Brain microvascular endothelial cell (primary cell): ENCODE results near the gene RGSL1.

ENCODE experiments used
- DNase-seq: peaks from one replicate; pipeline ENCODE4 v3.0.0-alpha.2; 2020
- H3K27ac ChIP-seq: fragments of 250-450 bp; sonication (Bioruptor Pico); 2 replicates; pipeline ENCODE4 v1.5.1; 2020; ENCODE audit warnings: mild to moderate bottlenecking, moderate library complexity
- H3K27me3 ChIP-seq: fragments of 250-450 bp; sonication (Bioruptor Pico); replicated peaks from 2 replicates; pipeline ENCODE4 v1.5.1; 2020; ENCODE audit warnings: mild to moderate bottlenecking
- H3K36me3 ChIP-seq: fragments of 250-450 bp; sonication (Bioruptor Pico); replicated peaks from 2 replicates; pipeline ENCODE4 v1.5.1; 2020; ENCODE audit warnings: mild to moderate bottlenecking
- H3K4me3 ChIP-seq: 2 replicates; pipeline ENCODE4 v1.5.1; 2011; ENCODE audit warnings: low read depth, mild to moderate bottlenecking, control low read depth, low read length, moderate library complexity
- in situ Hi-C: cut with HindIII; loops from 2 replicates; pipeline ENCODE4 v1.10.0; 2017; ENCODE audit warnings: low sequenced_read_pairs, low pct_ligation_motif_present
- TF ChIP-seq, protein P1 (sequence below): IDR thresholded peaks from 2 replicates; pipeline ENCODE4 v1.5.1; 2011; ENCODE audit warnings: low read depth, mild to moderate bottlenecking, moderate library complexity, low read length, control low read depth, inconsistent platforms; ENCODE audit errors: missing control alignments

Gene RGSL1

DNA sequence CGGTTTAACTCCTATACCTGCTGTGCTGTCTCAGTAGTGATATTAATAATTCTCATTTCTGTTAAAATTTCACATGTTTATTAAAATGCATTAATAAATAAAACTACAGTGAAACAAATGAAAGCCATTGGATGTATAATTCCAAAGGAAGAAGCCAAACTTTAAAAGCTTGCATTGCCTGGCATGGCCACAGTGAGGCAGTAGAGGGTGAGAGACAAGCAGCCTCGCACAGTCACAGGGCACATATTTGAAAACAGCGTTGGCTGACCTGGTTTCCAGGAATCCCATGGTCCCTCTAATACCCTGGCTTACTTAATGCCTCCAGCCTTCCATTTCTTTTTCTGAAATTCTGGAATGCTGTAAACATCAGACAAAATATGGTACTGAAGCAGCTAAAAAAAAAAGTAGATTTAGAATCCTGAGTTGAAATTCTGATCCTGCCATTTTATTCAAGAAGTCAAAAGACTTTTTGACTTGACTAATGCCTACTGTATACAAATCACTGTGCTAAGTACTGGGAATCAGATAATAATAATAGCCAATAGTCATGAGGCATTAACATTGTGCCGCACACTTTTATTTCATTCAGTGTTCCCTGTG is 145.8 kb downstream of the RGSL1 start:
- no peaks in the 10 kb centered on the region for H3K27me3 ChIP-seq
- TF ChIP-seq, protein P1, sequence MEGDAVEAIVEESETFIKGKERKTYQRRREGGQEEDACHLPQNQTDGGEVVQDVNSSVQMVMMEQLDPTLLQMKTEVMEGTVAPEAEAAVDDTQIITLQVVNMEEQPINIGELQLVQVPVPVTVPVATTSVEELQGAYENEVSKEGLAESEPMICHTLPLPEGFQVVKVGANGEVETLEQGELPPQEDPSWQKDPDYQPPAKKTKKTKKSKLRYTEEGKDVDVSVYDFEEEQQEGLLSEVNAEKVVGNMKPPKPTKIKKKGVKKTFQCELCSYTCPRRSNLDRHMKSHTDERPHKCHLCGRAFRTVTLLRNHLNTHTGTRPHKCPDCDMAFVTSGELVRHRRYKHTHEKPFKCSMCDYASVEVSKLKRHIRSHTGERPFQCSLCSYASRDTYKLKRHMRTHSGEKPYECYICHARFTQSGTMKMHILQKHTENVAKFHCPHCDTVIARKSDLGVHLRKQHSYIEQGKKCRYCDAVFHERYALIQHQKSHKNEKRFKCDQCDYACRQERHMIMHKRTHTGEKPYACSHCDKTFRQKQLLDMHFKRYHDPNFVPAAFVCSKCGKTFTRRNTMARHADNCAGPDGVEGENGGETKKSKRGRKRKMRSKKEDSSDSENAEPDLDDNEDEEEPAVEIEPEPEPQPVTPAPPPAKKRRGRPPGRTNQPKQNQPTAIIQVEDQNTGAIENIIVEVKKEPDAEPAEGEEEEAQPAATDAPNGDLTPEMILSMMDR, result peak; percentile 94
- no peaks in the 10 kb centered on the region for H3K36me3 ChIP-seq
- in situ Hi-C loops, result loop anchor here (10.0 kb wide), 1 partner anchor 189 kb away; the partner anchor contains the start of gene NPL
- peak; percentile 76 for DNase-seq
- H3K27ac ChIP-seq, result no peak overlapping the region
- H3K4me3 ChIP-seq, result no peak overlapping the region

DNA sequence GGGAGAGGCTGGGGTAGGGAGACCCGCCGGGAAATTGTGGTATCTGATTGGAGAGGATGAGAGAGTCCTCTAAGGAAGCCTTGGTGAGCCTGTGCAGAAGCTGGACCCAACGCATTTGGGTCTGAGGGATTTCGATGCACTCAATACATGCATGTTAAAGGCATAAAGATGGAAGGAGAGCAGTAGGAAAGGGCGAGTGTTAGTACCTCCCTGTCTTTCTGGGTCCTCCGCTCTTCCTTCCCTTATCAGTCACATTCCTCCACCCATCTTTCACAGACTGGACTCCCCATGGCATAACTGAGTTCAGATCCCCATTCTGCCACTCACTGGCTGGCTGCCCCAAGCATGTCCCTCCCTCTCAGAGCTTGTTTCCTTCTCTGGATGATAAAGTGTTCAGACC is 147.0 kb downstream of the RGSL1 start:
- DNase-seq, result no peak
- TF ChIP-seq, protein P1, result no peak
- Histone ChIP-seq H3K36me3 (no peaks in the 10 kb centered on the region), H3K27me3 (no peaks in the 10 kb centered on the region), H3K4me3 (no peak overlapping the region), H3K27ac (no peak overlapping the region)
- in situ Hi-C loops, result loop anchor here (10.0 kb wide), 1 partner anchor 188 kb away; the partner anchor contains the start of gene NPL

DNA sequence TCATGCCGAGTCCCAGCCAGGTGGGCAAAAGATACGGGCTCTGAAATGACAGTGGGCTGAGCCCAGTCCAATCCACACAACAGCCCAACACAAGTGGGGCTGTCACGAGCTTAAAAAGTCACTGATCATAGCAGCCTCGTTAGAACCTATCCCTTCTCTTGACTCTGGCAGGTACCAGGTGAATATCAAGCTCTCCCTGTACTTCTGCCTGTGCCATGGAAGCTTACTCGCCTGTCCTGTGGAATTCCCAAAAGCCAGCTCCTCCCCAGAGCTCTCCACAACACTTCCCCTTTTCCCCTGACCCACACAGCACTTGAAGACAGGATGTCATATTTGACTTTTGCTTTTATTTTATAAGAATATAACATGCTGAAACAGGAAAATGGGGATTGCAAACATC is 148.3 kb downstream of the RGSL1 start:
- Histone ChIP-seq H3K27me3 (no peaks in the 10 kb centered on the region), H3K4me3 (no peak overlapping the region), H3K27ac (no peak overlapping the region), H3K36me3 (no peaks in the 10 kb centered on the region)
- in situ Hi-C loops, result loop anchor here (10.0 kb wide), 1 partner anchor 187 kb away; the partner anchor contains the start of gene NPL
- no peak for DNase-seq
- TF ChIP-seq, protein P1, result no peak

DNA sequence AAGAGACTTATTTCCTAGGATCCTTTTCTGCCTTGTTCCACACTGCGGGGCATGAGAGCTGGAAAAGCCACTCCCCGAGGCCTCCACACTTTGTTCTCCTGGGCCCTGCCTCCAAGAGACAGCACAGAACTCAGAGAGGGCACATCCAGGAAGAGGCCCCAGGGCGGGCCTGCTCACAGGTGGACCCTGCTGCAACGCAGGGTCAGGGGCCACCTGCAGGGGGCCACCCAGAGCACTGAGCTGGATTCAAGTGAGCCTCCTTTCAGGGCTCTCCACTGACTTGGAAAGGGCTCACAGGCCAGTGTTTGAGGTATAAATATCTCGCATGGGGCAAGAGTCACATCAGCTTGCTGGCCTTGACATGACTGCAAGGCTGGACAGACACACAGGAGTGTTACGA is 149.4 kb downstream of the RGSL1 start:
- H3K27me3 ChIP-seq, result no peaks in the 10 kb centered on the region
- H3K4me3 ChIP-seq, result no peak overlapping the region
- DNase-seq, result no peak
- no peak overlapping the region for H3K27ac ChIP-seq
- TF ChIP-seq, protein P1, result peak; percentile 59
- no peaks in the 10 kb centered on the region for H3K36me3 ChIP-seq
- in situ Hi-C loops, result loop anchor here (10.0 kb wide), 1 partner anchor 185 kb away; the partner anchor contains the start of gene NPL

DNA sequence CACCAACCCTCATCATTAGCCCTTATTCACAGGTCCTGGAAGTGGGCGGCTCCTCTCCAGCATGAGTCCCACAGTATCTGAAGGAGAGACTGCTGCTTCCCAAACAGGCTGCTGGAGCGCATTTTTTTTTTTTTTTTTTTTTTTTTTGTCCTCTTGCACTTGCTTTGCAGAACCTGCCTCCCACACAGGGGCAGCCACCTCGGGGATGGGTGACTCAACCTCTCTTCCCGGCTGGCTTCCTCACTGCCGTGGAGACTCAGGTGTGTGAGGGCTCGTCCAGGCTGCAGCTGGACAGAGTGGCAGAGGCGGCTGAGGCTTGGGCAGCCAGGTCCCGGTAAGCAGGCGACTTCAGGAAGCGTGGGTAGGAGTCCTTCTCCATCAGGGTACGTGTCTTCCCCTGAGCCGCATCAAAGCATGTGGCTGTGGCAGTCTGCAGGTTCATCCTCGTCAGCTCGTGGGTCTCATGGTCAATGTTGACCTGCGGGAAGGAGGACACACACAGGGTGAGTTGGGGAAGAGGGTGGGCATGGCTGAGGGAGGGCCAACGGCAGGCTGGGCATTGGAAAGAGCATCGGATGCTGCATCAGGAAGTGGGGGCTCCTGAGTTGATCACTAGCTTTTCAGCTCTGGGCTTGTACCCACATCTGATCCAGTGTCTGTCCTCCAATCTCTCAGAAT is 150.2 kb downstream of the RGSL1 start:
- Histone ChIP-seq H3K27ac (no peak overlapping the region), H3K36me3 (no peaks in the 10 kb centered on the region), H3K27me3 (no peaks in the 10 kb centered on the region), H3K4me3 (no peak overlapping the region)
- TF ChIP-seq, protein P1, result no peak
- no peak for DNase-seq
- in situ Hi-C loops, result no loop called here
